ENCODE results near the gene ZCCHC24.
A peak's percentile ranks its signal among the peaks of the same experiment; 100 is the strongest.

ZCCHC24 gene

GRCh38 chr10:79430325-79430905, 15.0 kb downstream of the ZCCHC24 start:
- Histone ChIP-seq H3K36me3 (ENCODE audit: control insufficient read depth in 2 of 2, insufficient read depth in 2 of 2, low read length in 2 of 2) (peaks cover 24 to 25% of the 10 kb centered on the region in 2 donors), H3K27ac (ENCODE audit: low read length) (peak overlapping the region; percentile 37), H3K4me3 (ENCODE audit: low read length in 2 of 2) (no peak overlapping the region), H3K9me3 (ENCODE audit: control insufficient read depth in 2 of 2, low read length in 2 of 2) (no peaks in the 10 kb centered on the region), H3K4me1 (ENCODE audit: control insufficient read depth, insufficient read depth, low read length) (peaks cover 64% of the 10 kb centered on the region), H3K9ac (ENCODE audit: low read length in 2 of 2) (no peak overlapping the region), H3K27me3 (ENCODE audit: control insufficient read depth in 1 of 2, insufficient read depth in 2 of 2, low read length in 2 of 2) (no peaks in the 10 kb centered on the region)

GRCh38 chr10:79429751-79430150, 15.7 kb downstream of the ZCCHC24 start:
- H3K9ac ChIP-seq (ENCODE audit: low read length in 2 of 2), result no peak overlapping the region
- no peak overlapping the region for H3K4me3 ChIP-seq (ENCODE audit: low read length in 2 of 2)
- no peaks in the 10 kb centered on the region for H3K9me3 ChIP-seq (ENCODE audit: control insufficient read depth in 2 of 2, low read length in 2 of 2)
- H3K36me3 ChIP-seq (ENCODE audit: control insufficient read depth in 2 of 2, insufficient read depth in 2 of 2, low read length in 2 of 2), result peaks cover 27 to 29% of the 10 kb centered on the region in 2 donors
- H3K4me1 ChIP-seq (ENCODE audit: control insufficient read depth, insufficient read depth, low read length), result peaks cover 64% of the 10 kb centered on the region
- H3K27ac ChIP-seq (ENCODE audit: low read length), result peak overlapping the region; percentile 18
- no peaks in the 10 kb centered on the region for H3K27me3 ChIP-seq (ENCODE audit: control insufficient read depth in 1 of 2, insufficient read depth in 2 of 2, low read length in 2 of 2)

GRCh38 chr10:79427965-79428364, 17.5 kb downstream of the ZCCHC24 start:
- H3K27ac ChIP-seq (ENCODE audit: low read length), result no peak overlapping the region
- no peaks in the 10 kb centered on the region for H3K27me3 ChIP-seq (ENCODE audit: control insufficient read depth in 1 of 2, insufficient read depth in 2 of 2, low read length in 2 of 2)
- no peak overlapping the region for H3K4me3 ChIP-seq (ENCODE audit: low read length in 2 of 2)
- H3K9ac ChIP-seq (ENCODE audit: low read length in 2 of 2), result no peak overlapping the region
- H3K36me3 ChIP-seq (ENCODE audit: control insufficient read depth in 2 of 2, insufficient read depth in 2 of 2, low read length in 2 of 2), result peaks cover 27 to 34% of the 10 kb centered on the region in 2 donors
- H3K9me3 ChIP-seq (ENCODE audit: control insufficient read depth in 2 of 2, low read length in 2 of 2), result no peaks in the 10 kb centered on the region
- H3K4me1 ChIP-seq (ENCODE audit: control insufficient read depth, insufficient read depth, low read length), result peaks cover 59% of the 10 kb centered on the region

- H3K27ac ChIP-seq (ENCODE audit: low read length), result peak overlapping the region; percentile 75
- peaks cover 58% of the 10 kb centered on the region for H3K4me1 ChIP-seq (ENCODE audit: control insufficient read depth, insufficient read depth, low read length)
- H3K36me3 ChIP-seq (ENCODE audit: control insufficient read depth in 2 of 2, insufficient read depth in 2 of 2, low read length in 2 of 2), result peaks cover 16 to 26% of the 10 kb centered on the region in 2 donors
- peak overlapping the region in 1 of 2 donors; percentile 47 for H3K4me3 ChIP-seq (ENCODE audit: low read length in 2 of 2)
- H3K9me3 ChIP-seq (ENCODE audit: control insufficient read depth in 2 of 2, low read length in 2 of 2), result no peaks in the 10 kb centered on the region
- H3K27me3 ChIP-seq (ENCODE audit: control insufficient read depth in 1 of 2, insufficient read depth in 2 of 2, low read length in 2 of 2), result no peaks in the 10 kb centered on the region
- H3K9ac ChIP-seq (ENCODE audit: low read length in 2 of 2), result peak overlapping the region; percentile 29 to 39
Measured at GRCh38 chr10:79425074-79425532, 20.3 kb downstream of the ZCCHC24 start.

- H3K36me3 ChIP-seq (ENCODE audit: control insufficient read depth in 2 of 2, insufficient read depth in 2 of 2, low read length in 2 of 2), result peaks cover 11 to 21% of the 10 kb centered on the region in 2 donors
- H3K9ac ChIP-seq (ENCODE audit: low read length in 2 of 2), result peak overlapping the region; percentile 29 to 68
- peak overlapping the region; percentile 11 to 47 for H3K4me3 ChIP-seq (ENCODE audit: low read length in 2 of 2)
- no peaks in the 10 kb centered on the region for H3K9me3 ChIP-seq (ENCODE audit: control insufficient read depth in 2 of 2, low read length in 2 of 2)
- no peaks in the 10 kb centered on the region for H3K27me3 ChIP-seq (ENCODE audit: control insufficient read depth in 1 of 2, insufficient read depth in 2 of 2, low read length in 2 of 2)
- H3K27ac ChIP-seq (ENCODE audit: low read length), result peak overlapping the region; percentile 75
- peaks cover 60% of the 10 kb centered on the region for H3K4me1 ChIP-seq (ENCODE audit: control insufficient read depth, insufficient read depth, low read length)
Measured at GRCh38 chr10:79424221-79425073, 21.0 kb downstream of the ZCCHC24 start.

- Histone ChIP-seq H3K9me3 (ENCODE audit: control insufficient read depth in 2 of 2, low read length in 2 of 2) (no peaks in the 10 kb centered on the region), H3K27ac (ENCODE audit: low read length) (peak overlapping the region; percentile 67), H3K4me1 (ENCODE audit: control insufficient read depth, insufficient read depth, low read length) (peaks cover 81% of the 10 kb centered on the region), H3K4me3 (ENCODE audit: low read length in 2 of 2) (no peak overlapping the region), H3K9ac (ENCODE audit: low read length in 2 of 2) (peak overlapping the region; percentile 10 to 21), H3K36me3 (ENCODE audit: control insufficient read depth in 2 of 2, insufficient read depth in 2 of 2, low read length in 2 of 2) (peaks cover 26 to 31% of the 10 kb centered on the region in 2 donors), H3K27me3 (ENCODE audit: control insufficient read depth in 1 of 2, insufficient read depth in 2 of 2, low read length in 2 of 2) (no peaks in the 10 kb centered on the region)
Measured at GRCh38 chr10:79422178-79422892, 23.1 kb downstream of the ZCCHC24 start.

- Histone ChIP-seq H3K36me3 (ENCODE audit: control insufficient read depth in 2 of 2, insufficient read depth in 2 of 2, low read length in 2 of 2) (peaks cover 32 to 35% of the 10 kb centered on the region in 2 donors), H3K4me1 (ENCODE audit: control insufficient read depth, insufficient read depth, low read length) (peaks cover 91% of the 10 kb centered on the region), H3K9ac (ENCODE audit: low read length in 2 of 2) (peak overlapping the region in 1 of 2 donors; percentile 16), H3K27me3 (ENCODE audit: control insufficient read depth in 1 of 2, insufficient read depth in 2 of 2, low read length in 2 of 2) (no peaks in the 10 kb centered on the region), H3K4me3 (ENCODE audit: low read length in 2 of 2) (peak overlapping the region in 1 of 2 donors; percentile 35), H3K9me3 (ENCODE audit: control insufficient read depth in 2 of 2, low read length in 2 of 2) (no peaks in the 10 kb centered on the region), H3K27ac (ENCODE audit: low read length) (no peak overlapping the region)
Measured at GRCh38 chr10:79420974-79421688, 24.3 kb downstream of the ZCCHC24 start.

- Histone ChIP-seq H3K36me3 (ENCODE audit: control insufficient read depth in 2 of 2, insufficient read depth in 2 of 2, low read length in 2 of 2) (peaks cover 21 to 26% of the 10 kb centered on the region in 2 donors), H3K27ac (ENCODE audit: low read length) (no peak overlapping the region), H3K4me3 (ENCODE audit: low read length in 2 of 2) (no peak overlapping the region), H3K9me3 (ENCODE audit: control insufficient read depth in 2 of 2, low read length in 2 of 2) (no peaks in the 10 kb centered on the region), H3K9ac (ENCODE audit: low read length in 2 of 2) (no peak overlapping the region), H3K4me1 (ENCODE audit: control insufficient read depth, insufficient read depth, low read length) (peaks cover 86% of the 10 kb centered on the region), H3K27me3 (ENCODE audit: control insufficient read depth in 1 of 2, insufficient read depth in 2 of 2, low read length in 2 of 2) (no peaks in the 10 kb centered on the region)
Measured at GRCh38 chr10:79418886-79419595, 26.4 kb downstream of the ZCCHC24 start.

GRCh38 chr10:79418274-79418673, 27.1 kb downstream of the ZCCHC24 start:
- peak overlapping the region; percentile 31 for H3K27ac ChIP-seq (ENCODE audit: low read length)
- H3K9me3 ChIP-seq (ENCODE audit: control insufficient read depth in 2 of 2, low read length in 2 of 2), result no peaks in the 10 kb centered on the region
- peaks cover 24 to 26% of the 10 kb centered on the region in 2 donors for H3K36me3 ChIP-seq (ENCODE audit: control insufficient read depth in 2 of 2, insufficient read depth in 2 of 2, low read length in 2 of 2)
- no peak overlapping the region for H3K9ac ChIP-seq (ENCODE audit: low read length in 2 of 2)
- no peaks in the 10 kb centered on the region for H3K27me3 ChIP-seq (ENCODE audit: control insufficient read depth in 1 of 2, insufficient read depth in 2 of 2, low read length in 2 of 2)
- no peak overlapping the region for H3K4me3 ChIP-seq (ENCODE audit: low read length in 2 of 2)
- peaks cover 83% of the 10 kb centered on the region for H3K4me1 ChIP-seq (ENCODE audit: control insufficient read depth, insufficient read depth, low read length)
